T-helper 9 cell (primary cell): ENCODE results near the gene MAPK13.
"Not testable (repeated sequence)": the region's sequence is repeated elsewhere in the genome, so short reads cannot be mapped to it uniquely, and the experiment has no call there.

Experiments
- DNase-seq: peaks from one replicate; pipeline ENCODE4 v3.0.0-alpha.2; 2020
- total RNA-seq, 2 donors: gene quantifications; one replicate each; lab custom pipeline; 2026; lab: John Stamatoyannopoulos, UW

MAPK13 gene
- total RNA-seq, result 43.9 to 51.3 reads per million in 2 donors

DNA sequence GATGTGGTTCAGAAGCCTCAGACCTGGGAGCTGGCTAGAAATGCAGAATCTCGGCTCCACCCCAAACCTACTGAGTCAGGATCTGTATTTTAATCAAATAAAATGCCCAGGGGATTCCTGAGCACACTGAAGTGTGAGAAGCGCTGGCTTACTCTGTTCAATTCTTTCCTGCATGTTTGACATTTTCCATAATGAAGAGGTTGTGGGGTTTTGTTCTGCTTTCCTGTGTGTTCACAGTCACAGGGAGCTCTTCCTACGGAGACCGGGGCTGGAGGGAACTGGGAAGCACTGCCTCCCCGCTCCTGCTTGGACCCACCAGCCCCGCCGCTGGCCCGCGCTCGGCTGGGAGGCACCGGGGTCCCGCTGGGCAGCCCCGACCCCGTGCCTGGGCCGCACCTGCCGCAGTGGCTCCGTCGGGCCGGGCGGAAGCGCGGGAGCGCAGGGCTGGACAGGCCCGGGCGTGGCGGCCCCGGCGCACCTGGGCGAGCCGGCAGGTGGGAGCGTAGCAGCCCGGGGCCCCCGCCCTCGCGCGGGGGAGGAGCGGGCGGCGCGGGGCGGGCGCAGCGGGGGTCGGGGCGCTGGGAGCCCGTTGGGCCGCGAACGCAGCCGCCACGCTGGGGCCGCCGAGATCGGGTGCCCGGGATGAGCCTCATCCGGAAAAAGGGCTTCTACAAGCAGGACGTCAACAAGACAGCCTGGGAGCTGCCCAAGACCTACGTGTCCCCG lies at the start of gene MAPK13:
TSS of gene MAPK13 (plus strand) at position 573 of the 726 bp plus-strand sequence. CDS start at position 643, 70 bp downstream.
- DNase-seq, result no peak

DNA sequence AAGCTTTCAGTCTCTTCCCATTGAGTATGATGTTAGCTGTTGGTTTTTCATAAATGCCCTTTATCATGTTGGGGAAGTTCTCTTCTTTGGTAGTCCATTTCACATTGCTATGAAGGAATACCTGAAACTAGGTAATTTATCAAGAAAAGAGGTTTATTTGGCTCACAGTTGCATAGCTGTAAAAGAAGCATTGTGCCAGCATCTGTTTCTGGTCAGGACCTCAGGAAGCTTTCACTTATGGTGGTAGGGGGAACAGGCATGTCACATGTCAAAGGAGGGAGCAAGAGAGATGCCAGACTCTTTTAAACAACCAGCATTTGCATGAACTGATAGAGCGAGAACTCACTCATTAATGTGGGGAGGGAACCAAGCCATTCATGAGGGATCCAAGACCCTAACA lies 48.0 kb upstream of the MAPK13 start:
- DNase-seq, result no peak

DNA sequence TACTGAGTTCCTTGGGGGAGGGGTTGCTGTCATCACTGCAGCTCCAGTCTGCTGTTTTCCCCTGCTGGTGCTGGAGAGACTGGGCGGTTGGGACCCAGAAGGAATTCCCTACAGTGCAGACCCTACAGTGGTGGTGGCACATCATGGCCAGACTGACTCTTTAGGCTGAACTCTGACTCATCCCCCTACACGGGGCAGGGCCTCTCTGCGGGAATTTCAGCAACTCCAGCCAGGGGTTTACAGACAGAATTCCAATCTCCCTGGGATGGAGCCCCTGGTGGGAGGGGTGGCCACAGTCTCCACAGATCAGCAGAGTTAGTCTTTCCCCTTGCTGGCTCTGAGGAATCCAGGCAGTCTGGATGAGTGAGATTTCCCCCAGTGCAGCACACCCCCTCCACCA lies 46.9 kb upstream of the MAPK13 start:
- no peak for DNase-seq

DNA sequence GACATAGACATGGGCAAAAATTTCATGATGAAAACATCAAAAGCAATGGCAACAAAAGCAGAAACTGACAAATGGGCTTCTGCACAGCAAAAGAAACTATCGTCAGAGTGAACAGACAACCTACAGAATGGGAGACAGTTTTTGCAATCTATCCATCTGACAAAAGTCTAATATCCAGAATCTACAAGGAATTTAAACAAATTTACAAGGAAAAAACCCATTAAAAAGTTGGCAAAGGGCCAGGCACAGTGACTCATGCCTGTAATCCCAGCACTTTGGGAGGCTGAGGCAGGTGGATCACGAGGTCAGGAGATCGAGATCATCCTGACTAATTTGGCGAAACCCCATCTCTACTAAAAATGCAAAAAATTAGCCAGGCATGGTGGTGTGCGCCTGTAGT lies 42.1 kb upstream of the MAPK13 start:
- not testable (repeated sequence) for DNase-seq

DNA sequence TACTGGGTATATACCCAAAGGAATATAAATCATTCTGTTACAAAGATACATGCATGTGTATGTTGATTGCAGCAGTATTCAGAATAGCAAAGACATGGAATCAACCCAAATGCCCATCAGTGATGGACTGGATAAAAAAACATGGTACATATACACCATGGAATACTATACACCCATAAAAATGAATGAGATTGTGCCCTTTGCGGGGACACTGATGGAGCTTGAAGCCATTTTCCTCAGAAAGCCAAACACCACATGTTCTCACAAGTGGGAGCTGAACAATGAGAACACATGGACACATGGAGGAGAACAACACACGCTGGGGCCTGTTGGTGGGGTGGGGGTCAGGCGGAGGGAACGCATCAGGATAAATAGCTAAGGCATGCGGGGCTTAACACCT lies 41.3 kb upstream of the MAPK13 start:
- no peak for DNase-seq

DNA sequence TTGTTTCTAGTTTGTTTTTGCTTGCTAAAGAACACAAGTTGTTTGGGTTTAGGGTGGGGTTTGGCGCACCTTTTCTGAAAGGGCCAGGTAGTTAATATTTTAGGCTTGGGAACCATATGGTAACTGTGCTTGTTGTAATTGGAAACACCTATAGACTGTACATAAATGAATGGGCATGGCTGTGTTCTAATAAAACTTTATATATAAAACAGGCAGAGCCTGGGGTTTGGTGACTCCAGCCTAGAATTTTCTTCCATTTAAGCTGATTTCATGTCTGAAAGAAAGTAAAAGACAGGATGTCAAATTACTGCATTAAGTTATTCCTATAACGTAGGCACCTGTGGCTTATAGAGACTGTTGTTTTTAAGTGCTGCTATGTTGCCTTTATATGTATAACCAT lies 36.1 kb upstream of the MAPK13 start:
- no peak for DNase-seq

DNA sequence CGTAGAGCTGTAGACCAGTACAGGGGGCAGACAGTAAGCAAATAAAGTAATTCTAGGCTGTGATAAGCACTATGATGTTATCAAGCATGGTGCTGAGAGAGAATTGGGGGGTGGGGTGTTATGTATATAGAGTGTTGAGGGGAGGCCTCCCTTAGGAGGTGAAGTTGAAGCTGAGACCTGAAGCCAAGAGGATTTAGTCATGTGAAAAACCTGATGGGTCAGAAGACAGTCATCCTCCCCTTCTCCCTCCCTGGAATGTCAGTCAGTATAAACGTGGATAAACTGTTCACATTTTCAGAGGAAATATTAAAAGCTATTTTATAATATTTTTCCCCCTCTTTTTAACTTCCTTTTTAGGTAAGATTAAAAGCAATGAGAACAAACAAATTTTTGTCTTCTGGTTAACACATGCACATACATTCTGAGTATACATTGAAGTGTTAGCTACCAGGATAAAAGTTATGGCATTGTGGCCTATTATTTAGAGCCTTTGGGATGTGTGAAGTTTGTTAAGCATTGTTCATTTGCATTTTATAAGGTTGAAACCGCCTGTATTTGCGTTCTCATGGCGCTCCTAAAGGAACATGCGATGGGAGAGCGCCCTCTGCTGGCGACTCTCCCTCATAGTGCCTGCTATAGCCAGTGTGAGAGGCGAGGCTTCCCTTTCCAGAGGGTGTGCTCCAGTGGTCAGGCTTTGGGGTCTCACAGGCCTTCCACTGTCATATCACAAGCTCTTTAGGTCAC lies 35.4 kb upstream of the MAPK13 start:
- peak; percentile 80 for DNase-seq

DNA sequence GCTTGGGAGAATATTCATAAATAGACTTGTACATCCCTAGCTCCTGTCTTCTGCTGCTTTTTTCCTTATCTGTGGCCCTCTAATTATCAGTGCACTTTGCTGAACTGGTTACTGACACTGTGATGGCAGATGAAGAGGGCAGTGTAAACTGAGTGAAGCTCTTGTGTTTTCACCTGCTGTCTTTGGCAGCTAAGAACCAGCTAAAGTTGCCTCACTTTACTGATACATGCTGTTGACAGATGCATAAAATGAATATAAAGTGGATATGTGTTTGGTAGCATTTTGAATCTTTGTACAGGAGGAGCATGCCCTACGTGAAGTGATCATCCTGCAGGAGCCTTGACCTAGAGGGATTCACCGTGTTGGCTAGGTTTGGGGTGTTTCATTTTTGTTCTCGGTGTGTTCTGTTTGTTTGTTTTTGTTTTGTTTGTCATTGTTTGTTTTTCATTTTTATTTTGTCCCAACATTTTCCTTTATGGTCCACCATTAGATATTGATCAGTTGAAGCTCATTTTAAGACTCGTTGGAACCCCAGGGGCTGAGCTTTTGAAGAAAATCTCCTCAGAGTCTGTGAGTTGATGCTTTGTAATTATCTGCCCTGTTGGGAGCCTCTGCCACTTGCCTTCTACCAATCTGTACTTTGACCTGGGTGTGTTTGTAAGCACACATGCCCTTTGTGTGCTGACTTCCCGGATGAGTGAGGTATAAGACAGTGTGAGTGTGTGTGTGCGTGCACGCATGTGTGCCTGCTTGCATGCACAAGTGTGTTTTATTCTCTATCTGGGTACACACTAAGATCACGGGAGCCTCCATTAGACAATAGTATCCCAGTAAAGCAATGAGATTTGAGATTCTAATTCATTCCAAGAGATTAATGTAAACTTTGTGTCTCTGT lies 34.6 kb upstream of the MAPK13 start:
- no peak for DNase-seq

DNA sequence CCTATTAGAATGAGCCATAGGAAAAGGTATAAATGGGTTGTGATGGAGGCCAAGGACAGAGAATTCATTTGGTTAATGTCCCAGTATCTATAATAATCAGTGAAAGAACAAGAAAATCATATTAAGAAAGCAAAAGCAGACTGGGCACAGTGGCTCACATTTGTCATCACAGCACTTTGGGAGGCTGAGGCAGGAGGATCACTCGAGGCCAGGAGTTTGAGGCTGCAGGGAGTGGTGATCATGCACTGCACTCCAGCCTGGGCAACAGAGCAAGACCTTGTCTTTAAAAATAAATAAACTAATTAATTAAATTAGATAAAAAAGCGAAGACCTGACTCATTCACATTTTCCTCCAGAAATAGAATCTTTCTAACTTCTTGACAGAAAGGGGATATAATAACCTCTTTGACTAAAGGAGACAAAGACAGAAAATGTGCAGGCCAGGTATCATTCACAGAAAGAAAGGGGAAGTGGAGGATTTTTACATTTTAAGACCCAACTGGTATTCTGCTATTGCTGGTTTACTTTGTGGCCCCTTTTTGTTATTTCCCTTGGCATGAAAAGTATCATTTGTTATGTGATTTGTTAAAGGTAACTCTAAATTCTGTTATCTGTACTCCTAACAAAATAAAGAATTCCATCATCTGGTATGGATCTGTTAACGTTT lies 31.9 kb upstream of the MAPK13 start:
- no peak for DNase-seq

DNA sequence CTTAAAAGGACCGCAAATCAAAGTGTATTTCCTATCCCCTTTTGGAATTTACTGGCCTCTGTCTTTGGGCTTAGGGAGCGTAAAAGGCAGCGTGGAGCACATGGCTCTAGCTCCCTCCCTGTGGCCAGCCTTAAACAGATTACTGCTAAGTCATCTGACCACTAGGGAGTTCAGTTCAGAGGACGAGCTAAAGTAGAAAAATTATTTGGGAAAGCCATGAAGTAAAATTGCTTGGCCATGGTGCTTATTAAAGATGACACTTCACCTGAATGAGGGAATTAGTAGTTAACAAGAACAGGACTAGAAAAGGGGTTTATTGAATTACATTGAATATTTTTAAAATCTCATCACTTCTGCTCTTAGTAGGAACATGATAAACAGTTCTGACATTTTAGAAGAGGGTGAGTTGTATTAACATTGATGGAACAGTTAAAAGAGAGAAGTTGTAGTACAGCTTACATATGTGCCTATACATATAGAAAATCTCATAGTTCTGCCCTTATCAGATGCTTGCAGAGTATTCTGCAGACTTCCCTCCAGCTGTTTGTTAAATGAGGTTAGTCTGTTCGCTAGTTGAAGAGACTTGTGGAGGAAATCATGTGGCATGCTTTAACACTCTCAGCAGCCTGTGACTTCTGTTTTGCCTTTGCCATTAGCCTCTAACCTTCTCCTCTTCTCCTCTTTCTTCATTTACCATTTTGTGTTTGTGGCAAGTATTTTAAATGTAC lies 31.2 kb upstream of the MAPK13 start:
- DNase-seq, result no peak

DNA sequence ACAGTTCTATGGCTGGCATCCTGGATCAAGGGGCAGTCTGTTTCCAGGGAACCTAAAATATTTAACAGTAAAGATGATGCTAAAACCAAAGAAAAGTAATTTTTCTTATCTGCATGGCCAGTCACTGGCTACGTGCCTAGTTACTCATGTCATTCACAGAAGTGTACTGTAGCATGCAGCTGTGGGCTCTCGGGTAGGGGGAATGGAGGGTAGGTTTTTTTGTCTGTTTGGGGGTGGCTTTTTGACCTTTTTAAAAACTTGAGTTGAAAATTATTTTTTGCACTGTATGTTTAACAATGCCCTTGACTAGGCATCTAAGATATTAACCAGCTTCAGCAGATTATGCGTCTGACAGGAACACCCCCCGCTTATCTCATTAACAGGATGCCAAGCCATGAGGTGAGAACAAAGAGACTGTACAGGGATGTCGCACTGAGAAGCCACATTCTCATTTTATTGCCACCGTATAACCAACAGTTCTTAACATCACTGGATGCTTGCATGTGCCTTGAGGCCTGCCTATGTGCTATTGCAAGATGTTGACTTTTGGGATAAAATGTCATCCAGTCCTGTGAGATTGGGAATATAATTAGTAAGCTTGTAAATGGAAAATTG lies 30.3 kb upstream of the MAPK13 start:
- DNase-seq, result no peak

DNA sequence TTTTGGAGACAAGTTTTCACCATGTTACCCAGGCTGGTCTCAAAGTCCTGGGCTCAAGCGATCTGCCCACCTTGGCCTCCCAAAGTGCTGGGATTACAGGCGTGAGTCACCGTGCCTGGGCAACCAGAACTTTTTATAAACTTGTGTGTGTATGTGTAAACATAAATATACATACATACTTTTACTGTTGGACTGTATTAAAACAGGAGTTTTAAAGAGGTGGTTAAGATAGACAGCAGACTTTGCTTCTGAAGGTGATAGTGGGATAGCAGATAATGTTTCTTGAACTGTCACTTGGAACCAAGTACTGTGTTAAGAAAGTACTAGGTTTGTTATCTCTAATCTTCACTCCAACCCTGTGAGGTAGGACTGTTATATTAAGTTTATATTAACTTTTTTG lies 28.6 kb upstream of the MAPK13 start:
- DNase-seq, result no peak

DNA sequence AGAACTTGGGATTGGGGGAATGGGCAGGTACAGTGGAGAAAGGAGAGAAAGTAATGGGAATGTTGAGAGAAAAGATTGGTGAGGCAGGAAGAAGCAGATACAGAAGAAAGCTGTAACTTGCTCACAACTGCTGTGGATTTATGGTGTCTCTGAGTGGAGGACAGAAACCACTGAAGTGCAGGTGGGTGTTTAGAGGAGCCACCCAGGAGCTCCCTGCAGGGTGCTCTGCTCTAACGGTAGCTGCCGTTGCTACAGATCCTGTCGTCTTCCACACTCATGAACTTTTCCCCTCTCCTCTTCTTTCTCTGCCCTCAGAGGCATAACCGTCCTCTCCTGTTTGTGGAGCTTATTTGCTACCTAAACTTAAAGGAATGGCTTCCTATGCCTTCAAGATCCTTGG lies 27.5 kb upstream of the MAPK13 start:
- DNase-seq, result no peak

DNA sequence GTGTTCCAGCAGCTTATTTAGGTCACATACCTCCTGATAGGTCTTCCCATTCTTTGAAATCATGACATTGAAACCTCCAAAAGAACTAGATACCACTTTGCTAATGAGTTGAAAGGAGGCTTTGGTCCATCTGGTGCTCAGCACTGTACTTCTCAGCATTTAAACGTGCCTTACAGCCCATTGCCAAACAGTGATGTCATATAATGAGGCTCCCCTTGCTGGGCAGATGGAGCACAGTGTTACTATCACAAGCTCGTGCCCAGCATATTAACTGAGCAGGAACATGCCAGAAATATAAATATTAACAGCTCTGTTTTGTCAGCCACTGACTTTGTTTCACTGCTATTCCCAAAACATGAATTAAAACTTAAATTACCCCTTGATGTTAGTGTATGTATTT lies 25.5 kb upstream of the MAPK13 start:
- DNase-seq, result no peak

DNA sequence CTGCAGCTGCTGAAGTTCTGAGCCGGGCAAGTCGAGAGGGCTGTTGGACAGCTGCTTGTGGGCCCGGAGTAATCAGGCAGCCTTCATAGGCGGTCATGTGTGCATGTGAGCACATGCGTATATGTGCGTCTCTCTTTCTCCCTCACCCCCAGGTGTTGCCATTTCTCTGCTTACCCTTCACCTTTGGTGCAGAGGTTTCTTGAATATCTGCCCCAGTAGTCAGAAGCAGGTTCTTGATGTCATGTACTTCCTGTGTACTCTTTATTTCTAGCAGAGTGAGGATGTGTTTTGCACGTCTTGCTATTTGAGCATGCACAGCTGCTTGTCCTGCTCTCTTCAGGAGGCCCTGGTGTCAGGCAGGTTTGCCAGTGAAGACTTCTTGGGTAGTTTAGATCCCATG lies 21.2 kb upstream of the MAPK13 start:
- no peak for DNase-seq

DNA sequence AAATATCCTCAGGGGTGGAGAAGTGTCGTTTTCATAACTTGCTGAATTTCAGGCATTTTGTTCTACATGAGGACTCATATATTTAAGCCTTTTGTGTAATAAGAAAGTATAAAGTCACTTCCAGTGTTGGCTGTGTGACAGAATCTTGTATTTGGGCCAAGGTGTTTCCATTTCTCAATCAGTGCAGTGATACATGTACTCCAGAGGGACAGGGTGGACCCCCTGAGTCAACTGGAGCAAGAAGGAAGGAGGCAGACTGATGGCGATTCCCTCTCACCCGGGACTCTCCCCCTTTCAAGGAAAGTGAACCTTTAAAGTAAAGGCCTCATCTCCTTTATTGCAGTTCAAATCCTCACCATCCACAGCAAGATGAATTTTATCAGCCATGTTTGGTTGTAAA lies 20.3 kb upstream of the MAPK13 start:
- no peak for DNase-seq

DNA sequence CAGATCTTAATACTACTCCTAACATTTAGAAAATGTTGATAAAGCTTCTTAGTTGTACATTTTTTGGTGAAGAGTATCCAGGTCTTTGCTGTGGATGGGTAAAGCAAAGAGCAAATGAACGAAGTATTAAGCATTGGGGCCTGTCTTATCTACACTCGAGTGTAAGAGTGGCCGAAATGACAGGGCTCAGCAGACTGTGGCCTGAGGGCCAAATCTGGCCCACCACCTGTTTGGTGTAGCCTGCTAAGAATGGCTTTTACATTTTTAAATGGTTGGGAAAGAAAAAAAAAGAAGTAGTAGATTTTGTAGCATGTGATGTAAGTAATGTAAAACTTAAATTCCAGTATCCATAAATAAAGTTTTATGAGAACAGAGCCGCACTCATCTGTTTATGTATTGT lies 19.4 kb upstream of the MAPK13 start:
- no peak for DNase-seq

DNA sequence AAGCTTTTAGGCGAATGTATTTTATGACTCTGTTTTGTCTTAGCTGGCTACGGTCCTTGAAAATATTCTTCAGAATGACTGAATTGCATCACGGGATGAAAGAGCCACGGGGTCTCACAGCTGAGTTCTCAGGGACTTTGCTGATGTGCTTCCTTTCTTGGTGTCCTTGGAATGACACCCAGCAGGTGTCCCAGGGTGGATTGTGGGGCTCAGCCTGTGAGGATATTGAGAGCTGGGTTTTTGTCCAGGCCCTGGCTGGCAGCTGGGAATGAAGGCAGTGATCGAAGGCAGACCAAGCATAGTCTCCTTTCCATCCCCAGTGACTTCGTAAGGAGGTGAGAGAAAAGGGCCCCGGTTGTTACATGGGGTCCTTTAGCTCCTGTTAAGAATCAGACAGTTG lies 18.8 kb upstream of the MAPK13 start:
- no peak for DNase-seq

DNA sequence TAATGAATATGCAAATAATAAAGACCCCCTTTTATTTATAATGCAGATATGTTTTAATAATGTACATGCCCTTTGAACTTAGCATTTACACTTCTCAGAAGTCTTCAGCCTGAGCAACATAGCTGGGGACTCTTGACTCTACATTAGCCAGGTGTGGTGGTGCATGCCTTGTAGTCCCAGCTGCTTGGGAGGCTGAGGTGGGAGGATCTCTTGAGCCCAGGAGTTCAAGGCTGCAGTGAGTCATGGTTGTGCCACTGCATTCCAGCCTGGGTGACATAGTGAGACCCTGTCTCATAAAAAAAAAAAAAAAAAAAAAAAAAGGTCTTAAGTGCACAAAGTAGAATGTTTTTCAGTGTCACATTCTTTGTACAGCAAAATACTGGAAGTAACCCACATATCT lies 17.3 kb upstream of the MAPK13 start:
- no peak for DNase-seq

DNA sequence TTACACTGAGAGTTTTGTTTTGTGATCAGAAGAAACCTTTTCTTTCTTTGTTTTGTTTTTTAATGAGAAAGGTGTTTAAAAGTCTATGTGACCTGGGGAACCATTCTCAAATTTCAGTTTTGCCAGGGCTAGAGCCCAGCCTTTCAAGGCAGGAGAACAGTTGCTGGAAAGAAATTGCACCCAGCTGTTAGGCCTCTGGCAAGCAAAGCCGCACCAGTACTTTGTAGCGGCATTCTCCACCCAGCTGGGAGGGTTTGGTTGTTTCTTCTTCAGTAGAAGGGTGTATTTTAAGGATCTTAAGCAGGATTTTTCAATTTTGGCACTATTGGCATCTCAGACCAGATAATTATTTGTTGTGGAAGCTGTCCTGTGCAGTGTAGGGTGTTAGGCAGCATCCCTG lies 16.6 kb upstream of the MAPK13 start:
- no peak for DNase-seq

DNA sequence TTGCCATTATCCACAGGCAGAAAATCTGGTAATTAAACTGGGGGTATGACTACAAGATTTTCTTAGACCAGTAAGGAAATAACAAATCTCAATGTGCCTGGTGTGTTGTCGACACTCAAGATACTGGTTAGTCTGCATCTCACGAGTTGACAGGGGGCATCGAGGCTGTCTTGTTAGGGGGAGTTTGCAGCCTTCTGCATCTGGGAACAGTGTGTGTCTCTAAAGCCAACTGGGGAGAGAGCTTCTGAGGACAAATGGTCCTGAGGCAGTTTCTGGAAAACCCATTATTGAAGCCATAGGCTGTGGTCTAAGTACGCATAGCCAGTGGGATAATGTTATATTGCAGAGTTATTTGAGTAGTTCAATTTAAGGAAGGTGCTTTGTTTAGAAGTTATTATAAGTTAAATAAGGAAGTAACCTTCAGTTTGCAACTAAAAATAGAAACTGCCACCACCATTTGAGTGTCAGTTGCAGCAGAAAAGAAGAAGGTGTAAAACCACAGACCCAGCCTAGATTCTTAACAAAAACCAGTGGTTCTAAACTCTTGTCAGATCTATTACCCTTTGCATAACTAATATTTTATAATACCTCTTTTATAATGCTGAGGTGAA lies 15.4 kb upstream of the MAPK13 start:
- no peak for DNase-seq
